Stimulated activated CD4-positive, alpha-beta T cell treated with anti-CD3 and anti-CD28 coated beads, Interleukin-2, amount 100 ng/mL, for 4 hours (primary cell): Measurements from ENCODE around the gene ASB1.
A peak's percentile ranks its signal among the peaks of the same experiment; 100 is the strongest.
"Not testable (repeated sequence)": the region's sequence is repeated elsewhere in the genome, so short reads cannot be mapped to it uniquely, and the experiment has no call there.

Experiments
- DNase-seq: peaks from one replicate; pipeline ENCODE4 v3.0.0-alpha.2; 2020; ENCODE audit warnings: low read depth

Gene ASB1

GRCh38 chr2:238423561-238424312 lies 3.0 kb upstream of the ASB1 start:
- no peak for DNase-seq

- DNase-seq = no peak
These were observed 2.4 kb upstream of the ASB1 start for GRCh38 chr2:238424313-238424700.

- DNase-seq = no peak
These were observed 1.2 kb upstream of the ASB1 start for GRCh38 chr2:238425505-238425978.

- no peak for DNase-seq
These were observed 654 bp upstream of the ASB1 start for GRCh38 chr2:238425979-238426567.

GRCh38 chr2:238427435-238428162 lies 872 bp downstream of the ASB1 start:
- DNase-seq = no peak

GRCh38 chr2:238428866-238429265 lies 2.1 kb downstream of the ASB1 start:
- DNase-seq = no peak

GRCh38 chr2:238430781-238431180 lies 4.1 kb downstream of the ASB1 start:
- DNase-seq = no peak

- DNase-seq = no peak
These were observed 4.7 kb downstream of the ASB1 start for GRCh38 chr2:238431456-238431855.

GRCh38 chr2:238433300-238433915 lies 6.7 kb downstream of the ASB1 start:
- DNase-seq = no peak

GRCh38 chr2:238433941-238434845 lies 7.5 kb downstream of the ASB1 start:
- DNase-seq = no peak

GRCh38 chr2:238434846-238435751 lies 8.4 kb downstream of the ASB1 start:
- no peak for DNase-seq

GRCh38 chr2:238435752-238436096 lies 9.0 kb downstream of the ASB1 start:
- DNase-seq = no peak

- DNase-seq = peak; percentile 55
These were observed 12.4 kb downstream of the ASB1 start for GRCh38 chr2:238438856-238439849.

- DNase-seq = no peak
These were observed 13.2 kb downstream of the ASB1 start for GRCh38 chr2:238439917-238440316.

- DNase-seq = no peak
These were observed 13.6 kb downstream of the ASB1 start for GRCh38 chr2:238440331-238440730.

GRCh38 chr2:238440767-238441166 lies 14.0 kb downstream of the ASB1 start:
- no peak for DNase-seq

GRCh38 chr2:238441262-238442114 lies 14.8 kb downstream of the ASB1 start:
- no peak for DNase-seq

GRCh38 chr2:238442257-238442656 lies 15.5 kb downstream of the ASB1 start:
- DNase-seq = not testable (repeated sequence)
